PFSK-1 (cell line): Measurements from ENCODE around the gene NDRG2. TPM values are rescaled to one million over a fixed set of nuclear protein-coding genes. Genes with fewer than 3 reads are reported as not detected.

Experiments
- FOXP2 ChIP-seq: optimal IDR thresholded peaks from 2 replicates; pipeline ENCODE3; 2011; ENCODE audit warnings: borderline replicate concordance, control low read depth, inconsistent platforms; ENCODE audit not compliant: insufficient read depth; ENCODE audit errors: extremely low read length, extremely low read depth
- POLR2AphosphoS5 ChIP-seq: IDR thresholded peaks from 2 replicates; pipeline ENCODE4 v1.6.1; 2012; ENCODE audit warnings: low read depth, mild to moderate bottlenecking, control low read depth, low read length, moderate library complexity
- REST ChIP-seq, 2 experiments: IDR thresholded peaks; 2 replicates each; pipeline versions ENCODE4 v1.6.1 to v1.8.0; 2011 to 2012; ENCODE audit warnings: low read depth in 2 of 2, low read length in 2 of 2, control low read depth in 1 of 2, inconsistent platforms in 1 of 2, mild to moderate bottlenecking in 1 of 2, moderate library complexity in 1 of 2; ENCODE audit not compliant: insufficient read depth in 1 of 2
- SIN3A ChIP-seq: IDR thresholded peaks from 2 replicates; pipeline ENCODE4 v1.6.1; 2012; ENCODE audit warnings: mild to moderate bottlenecking, low read length, moderate library complexity, borderline replicate concordance; ENCODE audit not compliant: insufficient read depth
- TAF1 ChIP-seq: IDR thresholded peaks from 2 replicates; pipeline ENCODE4 v1.6.1; 2012; ENCODE audit warnings: low read length, control low read depth, borderline replicate concordance; ENCODE audit not compliant: insufficient read depth
- polyA plus RNA-seq: library from polyadenylated mRNA; unstranded; fragments of >200 nt; gene quantifications from one replicate; pipeline ENCODE4 v1.2.1, GENCODE V29; 2012; ENCODE audit warnings: low read depth, missing spikeins; ENCODE audit not compliant: insufficient read length

The NDRG2 gene
- polyA plus RNA-seq, result 6.2 TPM

GRCh38 chr14:21024585-21025370, at the start of gene NDRG2:
NDRG2 (minus strand) TSS chr14:21025061; CDS start chr14:21023315, 1,746 bp downstream.
- no peak for TF ChIP-seq REST (IDR thresholded peaks at IDR 0.05; ENCODE audit: insufficient read depth in 1 of 2, low read depth in 2 of 2, low read length in 2 of 2)
- no peak for TF ChIP-seq SIN3A
- TF ChIP-seq FOXP2, result no peak
- TF ChIP-seq POLR2AphosphoS5, result no peak
- TF ChIP-seq TAF1, result no peak

GRCh38 chr14:21073921-21074320, 49.1 kb upstream of the NDRG2 start:
- no peak for TF ChIP-seq SIN3A
- no peak for TF ChIP-seq TAF1
- no peak for TF ChIP-seq FOXP2
- TF ChIP-seq REST (IDR thresholded peaks at IDR 0.05; ENCODE audit: insufficient read depth in 1 of 2, low read depth in 2 of 2, low read length in 2 of 2), result no peak
- TF ChIP-seq POLR2AphosphoS5, result no peak

GRCh38 chr14:21072781-21073339, 48.0 kb upstream of the NDRG2 start:
- TF ChIP-seq REST (IDR thresholded peaks at IDR 0.05; ENCODE audit: insufficient read depth in 1 of 2, low read depth in 2 of 2, low read length in 2 of 2) (no peak), SIN3A (no peak), FOXP2 (no peak), TAF1 (no peak), POLR2AphosphoS5 (no peak)

GRCh38 chr14:21072031-21072473, 47.2 kb upstream of the NDRG2 start:
- TF ChIP-seq SIN3A (no peak), REST (IDR thresholded peaks at IDR 0.05; ENCODE audit: insufficient read depth in 1 of 2, low read depth in 2 of 2, low read length in 2 of 2) (no peak), TAF1 (no peak), FOXP2 (no peak), POLR2AphosphoS5 (no peak)
